Measurements from ENCODE around the gene PRM2. TPM values are rescaled to one million over a fixed set of nuclear protein-coding genes. Genes with fewer than 3 reads are reported as not detected.
A peak's percentile ranks its signal among the peaks of the same experiment; 100 is the strongest.

The PRM2 gene
- total RNA-seq, 1 donor from 2014 or later, result not detected

DNA sequence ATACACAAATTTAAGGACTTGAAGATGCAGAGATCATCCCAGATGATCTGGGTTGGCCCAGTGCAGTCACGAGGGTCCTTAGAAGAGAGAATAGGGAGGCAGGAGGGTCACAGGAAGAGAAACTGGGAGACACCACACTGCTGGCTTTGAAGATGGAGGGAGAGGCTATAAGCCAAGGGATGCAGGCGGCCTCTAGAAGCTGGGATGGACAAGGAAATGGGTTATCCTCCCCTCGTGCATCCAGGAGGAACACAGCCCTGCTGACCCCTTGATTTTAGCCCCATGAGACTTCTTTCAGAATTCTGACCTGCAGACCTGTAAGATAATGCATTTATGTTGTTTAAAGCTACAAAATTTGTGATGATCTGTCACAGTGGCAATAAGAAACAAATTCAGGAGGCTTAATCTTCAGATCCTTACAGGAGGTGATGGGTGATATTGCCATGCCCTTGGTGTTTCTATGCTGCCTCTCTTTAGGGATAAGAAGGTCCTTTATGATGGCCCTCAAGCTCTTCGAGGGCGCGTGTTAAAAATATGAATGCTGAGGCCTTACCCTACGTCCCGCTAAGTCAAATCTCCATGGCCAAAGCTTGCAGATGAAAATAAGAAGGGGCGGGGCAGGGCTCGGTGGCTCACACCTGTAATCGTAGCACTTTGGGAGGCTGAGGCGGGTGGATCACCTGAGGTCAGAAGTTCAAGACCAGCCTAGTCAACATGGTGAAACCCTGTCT, 1.5 kb upstream of the PRM2 start:
- DNase-seq (ENCODE audit: low spot score, unreplicated experiment), result no peak
- H3K4me1 Mint-ChIP-seq (ENCODE audit: low read depth), result peaks cover 34% of the 10 kb centered on the region
- no peaks in the 10 kb centered on the region for H3K27me3 Mint-ChIP-seq
- H3K36me3 Mint-ChIP-seq (ENCODE audit: insufficient read depth), result no peaks in the 10 kb centered on the region
- no peak overlapping the region for H3K27ac Mint-ChIP-seq
- H3K9me3 Mint-ChIP-seq (ENCODE audit: low read depth), result peaks cover 2% of the 10 kb centered on the region
- no peak overlapping the region for H3K4me3 Mint-ChIP-seq (ENCODE audit: low read depth)
- TF ChIP-seq, protein P1, sequence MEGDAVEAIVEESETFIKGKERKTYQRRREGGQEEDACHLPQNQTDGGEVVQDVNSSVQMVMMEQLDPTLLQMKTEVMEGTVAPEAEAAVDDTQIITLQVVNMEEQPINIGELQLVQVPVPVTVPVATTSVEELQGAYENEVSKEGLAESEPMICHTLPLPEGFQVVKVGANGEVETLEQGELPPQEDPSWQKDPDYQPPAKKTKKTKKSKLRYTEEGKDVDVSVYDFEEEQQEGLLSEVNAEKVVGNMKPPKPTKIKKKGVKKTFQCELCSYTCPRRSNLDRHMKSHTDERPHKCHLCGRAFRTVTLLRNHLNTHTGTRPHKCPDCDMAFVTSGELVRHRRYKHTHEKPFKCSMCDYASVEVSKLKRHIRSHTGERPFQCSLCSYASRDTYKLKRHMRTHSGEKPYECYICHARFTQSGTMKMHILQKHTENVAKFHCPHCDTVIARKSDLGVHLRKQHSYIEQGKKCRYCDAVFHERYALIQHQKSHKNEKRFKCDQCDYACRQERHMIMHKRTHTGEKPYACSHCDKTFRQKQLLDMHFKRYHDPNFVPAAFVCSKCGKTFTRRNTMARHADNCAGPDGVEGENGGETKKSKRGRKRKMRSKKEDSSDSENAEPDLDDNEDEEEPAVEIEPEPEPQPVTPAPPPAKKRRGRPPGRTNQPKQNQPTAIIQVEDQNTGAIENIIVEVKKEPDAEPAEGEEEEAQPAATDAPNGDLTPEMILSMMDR (IDR thresholded peaks at IDR 0.05; ENCODE audit: unreplicated experiment), result no peak

DNA sequence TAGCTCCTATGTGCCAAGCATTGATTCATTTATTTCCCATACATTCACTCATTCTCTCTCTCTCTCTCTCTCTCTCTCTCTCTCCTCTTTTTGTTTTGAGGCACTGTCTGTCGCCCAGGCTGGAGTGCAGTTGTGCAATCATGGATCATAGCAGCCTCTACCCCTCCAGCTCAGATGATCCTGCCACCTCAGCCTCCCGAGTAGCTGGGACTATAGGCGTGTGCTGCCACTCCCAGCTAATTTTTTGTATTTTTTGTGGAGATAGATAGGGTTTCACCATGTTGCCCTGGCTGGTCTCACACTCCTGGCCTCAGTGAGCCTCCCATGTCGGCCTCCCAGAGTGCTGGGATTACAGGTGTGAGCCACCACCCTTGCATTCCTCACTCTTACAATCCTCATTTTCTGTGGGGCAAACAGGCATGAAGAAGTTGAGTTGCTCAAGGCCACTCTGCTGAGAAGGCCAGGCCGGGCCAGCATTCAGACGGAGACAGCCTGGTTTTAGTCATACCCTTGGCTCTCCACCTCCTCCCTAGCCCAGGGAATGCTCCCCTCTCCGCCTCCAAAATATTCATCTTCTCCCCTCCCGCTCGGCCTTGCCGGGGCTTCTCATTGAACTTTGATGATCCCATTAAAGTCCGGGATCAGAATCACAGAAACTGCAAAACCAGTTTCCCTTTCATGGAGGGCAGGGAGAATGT, 765 bp upstream of the PRM2 start:
- no peak overlapping the region for H3K27ac Mint-ChIP-seq
- no peak for DNase-seq (ENCODE audit: low spot score, unreplicated experiment)
- peaks cover 2% of the 10 kb centered on the region for H3K9me3 Mint-ChIP-seq (ENCODE audit: low read depth)
- no peak overlapping the region for H3K4me3 Mint-ChIP-seq (ENCODE audit: low read depth)
- no peaks in the 10 kb centered on the region for H3K27me3 Mint-ChIP-seq
- H3K4me1 Mint-ChIP-seq (ENCODE audit: low read depth), result peaks cover 32% of the 10 kb centered on the region
- no peaks in the 10 kb centered on the region for H3K36me3 Mint-ChIP-seq (ENCODE audit: insufficient read depth)
- TF ChIP-seq, protein P1 (IDR thresholded peaks at IDR 0.05; ENCODE audit: unreplicated experiment), result no peak

DNA sequence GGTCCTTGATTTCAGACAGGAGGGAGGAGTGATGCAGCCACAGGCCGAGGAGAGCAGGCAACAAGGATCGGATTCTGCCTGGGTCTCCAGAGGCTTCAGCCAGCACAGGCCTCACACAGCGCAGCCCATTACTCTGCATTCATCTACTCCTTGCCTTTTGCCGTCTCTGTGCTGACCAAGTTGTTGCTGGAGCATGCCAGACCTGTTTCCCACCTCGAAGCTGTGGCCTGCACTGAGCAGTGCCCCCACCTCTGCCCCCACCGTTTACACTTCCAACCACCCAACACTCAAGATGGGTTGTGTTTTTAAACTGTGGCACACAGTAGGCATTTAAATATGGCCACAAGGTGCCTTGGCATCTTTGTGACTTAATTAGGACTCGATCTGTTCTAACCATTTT, 1.3 kb downstream of the PRM2 start:
- Mint-ChIP-seq H3K9me3 (ENCODE audit: low read depth) (peaks cover 2% of the 10 kb centered on the region), H3K36me3 (ENCODE audit: insufficient read depth) (no peaks in the 10 kb centered on the region), H3K27ac (no peak overlapping the region), H3K4me3 (ENCODE audit: low read depth) (no peak overlapping the region), H3K4me1 (ENCODE audit: low read depth) (peaks cover 25% of the 10 kb centered on the region), H3K27me3 (no peaks in the 10 kb centered on the region)
- DNase-seq (ENCODE audit: low spot score, unreplicated experiment), result no peak
- TF ChIP-seq, protein P1 (IDR thresholded peaks at IDR 0.05; ENCODE audit: unreplicated experiment), result no peak

DNA sequence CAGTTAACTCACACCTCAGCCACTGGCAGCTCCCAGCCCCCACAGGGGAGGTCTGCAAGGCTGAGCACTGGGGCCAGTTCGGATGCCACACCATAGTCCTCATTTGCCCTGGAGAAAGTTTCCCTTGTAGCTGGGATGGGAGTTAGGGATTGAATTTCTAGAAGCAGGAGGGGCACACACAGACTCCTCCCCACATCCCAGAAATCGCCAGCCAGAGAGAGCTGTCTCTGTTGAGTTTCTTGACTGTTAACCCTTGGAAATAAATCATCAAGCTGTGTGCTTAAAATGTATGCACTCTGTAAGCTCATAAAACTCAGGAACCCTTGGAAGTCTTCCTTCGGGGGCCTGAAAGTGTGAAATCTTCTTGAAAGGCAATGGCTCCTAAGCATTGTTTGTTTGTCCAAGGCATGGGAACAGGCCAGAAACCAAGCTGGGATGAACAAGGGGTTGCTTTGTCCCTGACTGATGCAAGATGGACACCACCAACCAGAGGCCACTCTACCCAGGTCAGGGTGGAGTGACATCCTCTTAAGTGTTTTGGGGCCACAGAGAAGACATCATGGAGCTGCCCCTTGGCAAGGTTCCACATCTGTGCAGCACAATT, 2.5 kb downstream of the PRM2 start:
- Mint-ChIP-seq H3K4me1 (ENCODE audit: low read depth) (peaks cover 14% of the 10 kb centered on the region), H3K27ac (peak overlapping the region; percentile 24), H3K9me3 (ENCODE audit: low read depth) (peaks cover 2% of the 10 kb centered on the region), H3K36me3 (ENCODE audit: insufficient read depth) (no peaks in the 10 kb centered on the region), H3K27me3 (no peaks in the 10 kb centered on the region), H3K4me3 (ENCODE audit: low read depth) (no peak overlapping the region)
- no peak for DNase-seq (ENCODE audit: low spot score, unreplicated experiment)
- TF ChIP-seq, protein P1 (IDR thresholded peaks at IDR 0.05; ENCODE audit: unreplicated experiment), result no peak

DNA sequence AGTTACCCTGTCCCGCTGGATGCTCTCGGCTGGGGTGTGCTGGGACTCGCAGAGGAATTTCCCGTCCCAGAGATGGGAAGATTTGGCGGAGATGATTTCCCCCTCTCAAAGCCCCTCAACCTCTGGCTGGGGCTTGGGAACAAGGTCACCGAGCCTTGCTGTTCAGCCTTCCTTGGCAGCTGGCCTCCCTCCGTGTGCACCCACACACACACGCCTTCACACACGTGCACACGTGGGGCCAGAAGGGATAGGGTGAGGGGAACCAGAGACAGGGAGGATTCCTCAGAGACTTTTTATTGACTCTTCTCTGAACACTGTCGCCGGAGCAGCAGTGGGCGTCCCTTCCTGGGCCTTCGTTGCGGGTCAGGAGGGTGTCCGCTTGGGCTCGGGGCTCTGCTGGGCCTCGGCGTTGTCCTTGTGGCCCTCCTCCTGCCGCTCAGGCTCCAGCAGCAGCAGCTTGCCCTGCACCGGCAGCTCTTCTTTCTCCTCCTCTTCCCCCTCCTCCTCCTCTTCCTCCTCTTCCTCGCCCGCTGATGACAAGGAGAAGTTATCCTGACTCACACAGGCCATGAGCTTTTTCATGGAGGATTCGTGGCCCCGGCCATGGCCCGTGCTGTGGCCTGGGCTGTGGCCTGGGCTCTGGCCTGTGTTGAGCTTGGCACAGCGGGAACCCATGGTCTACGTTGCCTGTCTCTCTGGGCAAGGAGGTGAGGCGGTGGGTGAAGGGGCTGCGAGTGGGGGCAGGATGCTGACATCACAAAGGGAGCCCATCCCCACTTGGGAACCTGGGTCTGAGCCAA, 3.2 kb downstream of the PRM2 start, which contains the start of gene PRM3:
PRM3 (minus strand) TSS at position 709 of the 800 bp plus-strand sequence; CDS start at position 675, 34 bp downstream.
- TF ChIP-seq, protein P1 (IDR thresholded peaks at IDR 0.05; ENCODE audit: unreplicated experiment), result no peak
- H3K4me1 Mint-ChIP-seq (ENCODE audit: low read depth), result peaks cover 10% of the 10 kb centered on the region
- no peaks in the 10 kb centered on the region for H3K27me3 Mint-ChIP-seq
- no peak within 1 kb of the TSS for H3K4me3 Mint-ChIP-seq (ENCODE audit: low read depth)
- DNase-seq (ENCODE audit: low spot score, unreplicated experiment), result no peak
- H3K27ac Mint-ChIP-seq, result peak within 1 kb of the TSS; percentile 24
- H3K9me3 Mint-ChIP-seq (ENCODE audit: low read depth), result peaks cover 2% of the 10 kb centered on the region
- no peaks in the 10 kb centered on the region for H3K36me3 Mint-ChIP-seq (ENCODE audit: insufficient read depth)
